HCT116 (cell line): ENCODE measurements around the gene CYSLTR2. TPM values are rescaled to one million over a fixed set of nuclear protein-coding genes. Genes with fewer than 3 reads are reported as not detected.

Experiments used
- ATAC-seq: fragments of 200-7000 bp; cut with Tn5 transposase; 2 replicates; pipeline ENCODE4 v1.9.1; 2020; ENCODE audit warnings: mild to moderate bottlenecking, moderate library complexity
- BruUV-seq: library from RNA; stranded (reverse); fragments of 400-500 nt; replicated peaks from 2 replicates; lab custom pipeline; 2021; lab: Mats Ljungman, UMichigan
- CTCF ChIA-PET: fragments of 300-600 bp; sonication (Branson Sonifier 250); formaldehyde crosslinking; loops from one replicate; lab custom pipeline; 2021; ENCODE audit warnings: antibody characterized with exemption; lab: Charles Lee
- POLR2A ChIA-PET: fragments of 300-600, 350-600 bp; sonication (Branson Sonifier 250); formaldehyde crosslinking; loops from one replicate; lab custom pipeline; 2021; ENCODE audit warnings: antibody characterized with exemption; lab: Charles Lee
- RAD21 ChIA-PET, 2 experiments: fragments of 300-600 bp; sonication (Branson Sonifier 250); formaldehyde crosslinking; loops; one replicate each; lab custom pipeline; 2023; ENCODE audit warnings: low total read pairs in 2 of 2; ENCODE audit not compliant: uncharacterized antibody in 2 of 2, unreplicated experiment in 2 of 2, low non-redundant PET in 1 of 2; lab: Charles Lee
- DNase-seq: peaks from one replicate; pipeline ENCODE4 v3.0.0-alpha.2; 2010; ENCODE audit warnings: low read depth, low spot score
- H2AFZ ChIP-seq: fragments of 200-600 bp; shearing (Covaris generic), sonication (generic); 2 replicates; pipeline ENCODE4 v1.6.1; 2017; ENCODE audit warnings: low read depth, mixed run types, mixed read lengths, antibody characterized with exemption, low read length; ENCODE audit not compliant: poor library complexity, severe bottlenecking
- H3K27ac ChIP-seq: 2 replicates; pipeline ENCODE4 v1.5.1; 2012; ENCODE audit warnings: low read depth, low read length
- H3K27me3 ChIP-seq: fragments of 200-600 bp; sonication (generic); 2 replicates; pipeline ENCODE4 v1.6.1; 2016; ENCODE audit warnings: mixed run types, low read length, mixed read lengths; ENCODE audit not compliant: insufficient read depth
- H3K36me3 ChIP-seq, 2 experiments: fragments of 200-500 bp in 1 of 2; fragments of 200-600 bp in 1 of 2; sonication (Bioruptor generic) in 1 of 2; sonication (generic) in 1 of 2; 2 replicates each; pipeline versions ENCODE4 v1.5.1 to v1.6.1; 2014 to 2016; ENCODE audit warnings: low read length in 2 of 2, inconsistent platforms in 1 of 2, mixed read lengths in 1 of 2, mixed run types in 1 of 2; ENCODE audit not compliant: insufficient read depth in 2 of 2, control insufficient read depth in 1 of 2
- H3K4me1 ChIP-seq, 2 experiments: fragments of 200-600 bp in 1 of 2; sonication (generic) in 1 of 2; 2 replicates each; pipeline versions ENCODE4 v1.5.1 to v1.6.1; 2012 to 2017; ENCODE audit warnings: low read length in 2 of 2, inconsistent platforms in 1 of 2, mild to moderate bottlenecking in 1 of 2, mixed read lengths in 1 of 2, mixed run types in 1 of 2, moderate library complexity in 1 of 2; ENCODE audit not compliant: insufficient read depth in 2 of 2, control insufficient read depth in 1 of 2
- H3K4me2 ChIP-seq: fragments of 200-600 bp; sonication (generic); 2 replicates; pipeline ENCODE4 v1.6.1; 2017; ENCODE audit warnings: mixed run types, low read length, mixed read lengths
- H3K4me3 ChIP-seq, 2 experiments: fragments of 200-600 bp in 1 of 2; sonication (generic) in 1 of 2; replicated peaks in 1 of 2; 2 replicates each; pipeline ENCODE4 v1.5.1; 2011 to 2016; ENCODE audit warnings: low read length in 2 of 2, control low read depth in 1 of 2, low read depth in 1 of 2, mild to moderate bottlenecking in 1 of 2, mixed read lengths in 1 of 2, mixed run types in 1 of 2
- H3K79me2 ChIP-seq: fragments of 200-600 bp; sonication (generic); 2 replicates; pipeline ENCODE4 v1.6.1; 2017; ENCODE audit warnings: mild to moderate bottlenecking, mixed run types, low read length, moderate library complexity, mixed read lengths; ENCODE audit not compliant: insufficient read depth
- H3K9ac ChIP-seq: fragments of 200-600 bp; sonication (generic); 2 replicates; pipeline ENCODE4 v1.6.1; 2016; ENCODE audit warnings: low read length, mixed read lengths
- H3K9me2 ChIP-seq: fragments of 200-600 bp; sonication (generic), shearing (Covaris generic); 2 replicates; pipeline ENCODE4 v1.6.1; 2017; ENCODE audit warnings: mixed run types, mild to moderate bottlenecking, moderate library complexity; ENCODE audit not compliant: insufficient read depth
- H3K9me3 ChIP-seq, 2 experiments: fragments of 200-500 bp in 1 of 2; fragments of 200-600 bp in 1 of 2; sonication (Bioruptor generic) in 1 of 2; sonication (generic) in 1 of 2; 2 replicates each; pipeline ENCODE4 v1.6.1; 2014 to 2017; ENCODE audit warnings: low read length in 2 of 2, mixed read lengths in 2 of 2, inconsistent platforms in 1 of 2, low read depth in 1 of 2, mild to moderate bottlenecking in 1 of 2, mixed run types in 1 of 2, moderate library complexity in 1 of 2; ENCODE audit not compliant: control insufficient read depth in 1 of 2, insufficient read depth in 1 of 2
- H4K20me1 ChIP-seq: fragments of 200-600 bp; sonication (generic), shearing (Covaris generic); 2 replicates; pipeline ENCODE4 v1.6.1; 2017; ENCODE audit warnings: mixed run types, mild to moderate bottlenecking, moderate library complexity; ENCODE audit not compliant: insufficient read depth
- ATF3 ChIP-seq: IDR thresholded peaks from 2 replicates; pipeline ENCODE4 v1.6.1; 2012
- CBX3 ChIP-seq: IDR thresholded peaks from 2 replicates; pipeline ENCODE4 v1.6.1; 2012; ENCODE audit warnings: low read depth
- CTCF ChIP-seq, 3 experiments: fragments of 200-600 bp in 1 of 3; sonication (generic) in 1 of 3; IDR thresholded peaks in 2 of 3; conservative IDR thresholded peaks in 1 of 3; 2 replicates each; pipeline ENCODE4 v1.5.1; 2012 to 2017; ENCODE audit warnings: low read depth in 2 of 3, low read length in 2 of 3, antibody characterized with exemption in 1 of 3, borderline replicate concordance in 1 of 3, control low read depth in 1 of 3, mild to moderate bottlenecking in 1 of 3, mixed read lengths in 1 of 3, mixed run types in 1 of 3, moderate library complexity in 1 of 3; ENCODE audit not compliant: insufficient read depth in 1 of 3
- EGR1 ChIP-seq: IDR thresholded peaks from 2 replicates; pipeline ENCODE4 v1.6.1; 2012; ENCODE audit warnings: low read depth
- ELF1 ChIP-seq: IDR thresholded peaks from 2 replicates; pipeline ENCODE4 v1.6.1; 2012; ENCODE audit warnings: low read depth, borderline replicate concordance
- EZH2 ChIP-seq: fragments of 200-600 bp; sonication (generic); IDR thresholded peaks from 2 replicates; pipeline ENCODE4 v1.6.1; 2017; ENCODE audit warnings: antibody characterized with exemption, mixed run types
- EZH2phosphoT487 ChIP-seq: fragments of 200-600 bp; IDR thresholded peaks from 2 replicates; pipeline ENCODE4 v1.6.1; 2018; ENCODE audit warnings: antibody characterized with exemption, borderline replicate concordance
- JUND ChIP-seq: IDR thresholded peaks from 2 replicates; pipeline ENCODE4 v1.6.1; 2012
- POLR2A ChIP-seq: IDR thresholded peaks from 2 replicates; pipeline ENCODE4 v1.7.0; 2011; ENCODE audit warnings: borderline replicate concordance; ENCODE audit not compliant: insufficient read depth, insufficient read length; ENCODE audit errors: extremely low read depth
- POLR2AphosphoS5 ChIP-seq: IDR thresholded peaks from 2 replicates; pipeline ENCODE4 v1.6.1; 2011; ENCODE audit warnings: mild to moderate bottlenecking, low read depth, low read length, moderate library complexity
- RAD21 ChIP-seq: IDR thresholded peaks from 2 replicates; pipeline ENCODE4 v1.6.1; 2012; ENCODE audit warnings: low read depth, mild to moderate bottlenecking
- REST ChIP-seq: IDR thresholded peaks from 2 replicates; pipeline ENCODE4 v1.6.1; 2012; ENCODE audit warnings: low read depth
- SIN3A ChIP-seq: IDR thresholded peaks from 2 replicates; pipeline ENCODE4 v1.6.1; 2012; ENCODE audit warnings: low read depth
- SP1 ChIP-seq: IDR thresholded peaks from 2 replicates; pipeline ENCODE4 v1.6.1; 2012; ENCODE audit warnings: low read depth
- YY1 ChIP-seq: IDR thresholded peaks from 2 replicates; pipeline ENCODE4 v1.6.1; 2011; ENCODE audit warnings: low read length, low read depth, moderate library complexity, mild to moderate bottlenecking; ENCODE audit not compliant: insufficient replicate concordance; ENCODE audit errors: extremely low read depth
- ZFX ChIP-seq: fragments of 450-650 bp; IDR thresholded peaks from 2 replicates; pipeline ENCODE4 v1.6.1; 2017
- intact Hi-C: fragments of 100-400 bp; cut with micrococcal nuclease; formaldehyde crosslinking; loops from 2 replicates; pipeline ENCODE4 v1.10.0; 2022
- total RNA-seq: library from RNA; stranded (reverse); gene quantifications from one replicate; pipeline ENCODE4 v1.2.1, GENCODE V29; 2021; ENCODE audit not compliant: unreplicated experiment

CYSLTR2 gene
- total RNA-seq, 1 experiment from 2014 or later = not detected

GRCh38 chr13:48682436-48682835 lies 28.7 kb downstream of the CYSLTR2 start (continued):
- TF ChIP-seq REST = no peak

- BruUV-seq = no TSS peak
- H3K27ac ChIP-seq = no peak overlapping the region
- H3K9me3 ChIP-seq = no peaks in the 10 kb centered on the region
- POLR2A ChIA-PET = no interaction called here
- CTCF ChIA-PET = no interaction called here
- ATAC-seq (no peak), DNase-seq (no peak)
- no peaks in the 10 kb centered on the region for H4K20me1 ChIP-seq
- no peak overlapping the region for H3K9ac ChIP-seq
- H3K9me2 ChIP-seq = no peaks in the 10 kb centered on the region
- no peak overlapping the region for H3K4me3 ChIP-seq
- H3K27me3 ChIP-seq = peaks cover 3% of the 10 kb centered on the region; the same call in 1 of the 2 replicates
- no peak overlapping the region for H3K4me2 ChIP-seq
- intact Hi-C loops = no loop called here
- H2AFZ ChIP-seq = no peak overlapping the region
- RAD21 ChIA-PET = no interaction called here
- H3K79me2 ChIP-seq = no peaks in the 10 kb centered on the region
- H3K36me3 ChIP-seq = no peaks in the 10 kb centered on the region
- H3K4me1 ChIP-seq = no peaks in the 10 kb centered on the region
- no peak for TF ChIP-seq ATF3
- TF ChIP-seq POLR2A = no peak
- TF ChIP-seq SIN3A = no peak
- no peak for TF ChIP-seq SP1
- TF ChIP-seq REST = no peak
- no peak for TF ChIP-seq RAD21
- TF ChIP-seq EGR1 = no peak
- no peak for TF ChIP-seq EZH2
- no peak for TF ChIP-seq CTCF (IDR thresholded peaks at IDR 0.05 in 2 of 3, conservative IDR thresholded peaks at IDR 0.05 in 1 of 3; ENCODE audit: borderline replicate concordance in 1 of 3, insufficient read depth in 1 of 3, low read depth in 2 of 3, low read length in 2 of 3)
- no peak for TF ChIP-seq YY1
- no peak for TF ChIP-seq JUND
- no peak for TF ChIP-seq ELF1
- TF ChIP-seq ZFX = no peak
- TF ChIP-seq POLR2AphosphoS5 = no peak
- TF ChIP-seq CBX3 = no peak
- no peak for TF ChIP-seq EZH2phosphoT487
These were observed 33.0 kb downstream of the CYSLTR2 start for GRCh38 chr13:48686636-48687210.
